ENCODE measurements around the gene ARHGEF38.

DNA sequence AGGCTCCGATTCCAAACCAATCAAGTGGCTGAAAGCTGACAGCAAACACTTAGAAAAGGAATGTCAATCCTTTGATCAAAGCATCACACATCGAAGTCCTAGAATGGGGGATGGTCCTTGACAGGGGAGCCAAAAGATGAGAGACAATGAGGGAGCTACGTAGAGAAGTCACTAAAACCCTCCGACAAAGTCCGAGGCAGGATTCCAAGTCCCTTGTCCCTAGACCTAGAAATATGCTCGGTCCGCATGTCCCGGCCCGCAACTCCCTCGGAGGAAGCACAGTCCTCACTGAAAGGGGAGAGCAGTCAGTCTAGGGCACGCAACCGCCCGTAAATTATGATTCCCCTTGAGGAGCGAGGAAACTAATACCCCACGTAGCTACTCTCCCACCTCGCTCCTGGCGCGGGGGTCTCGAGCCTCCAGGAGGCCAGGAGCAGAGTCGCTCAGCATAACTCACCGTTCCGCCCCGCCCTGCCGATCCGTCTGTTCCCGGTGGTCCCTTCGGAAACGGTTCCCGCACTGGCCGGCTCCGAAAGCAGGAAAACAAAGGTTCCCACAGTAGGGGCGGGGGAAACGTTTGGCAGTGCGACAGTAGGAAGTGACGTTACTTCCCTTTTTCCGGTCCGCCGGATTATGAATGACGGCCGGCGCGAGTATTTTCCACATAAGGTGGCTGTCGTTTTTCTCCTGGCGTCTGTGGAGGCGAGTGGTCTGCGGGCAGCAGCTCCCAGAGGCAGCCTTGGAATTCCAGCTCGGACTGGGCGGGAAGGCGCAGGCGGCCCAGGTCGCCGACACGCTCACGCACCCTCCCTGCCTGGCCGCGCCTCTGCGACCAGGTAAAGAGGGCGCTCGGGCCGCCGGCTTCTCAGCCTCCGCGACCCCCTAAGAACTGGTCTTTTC lies 156.0 kb downstream of the ARHGEF38 start, which contains the start of the genes GSTCD and INTS12:
- no peak for TF ChIP-seq EZH2 (IDR thresholded peaks at IDR 0.05)
- peak; percentile 92 for TF ChIP-seq POLR2AphosphoS5 (IDR thresholded peaks at IDR 0.05; ENCODE audit: borderline replicate concordance, low read depth, low read length)
